Mucosa of rectum (tissue), 2 donors: Measurements from ENCODE around the gene KRT79.

ENCODE experiments used
- H3K27ac ChIP-seq, 2 donors: one replicate each; pipeline ENCODE4 v1.7.0; 2013; ENCODE audit warnings: inconsistent platforms in 2 of 2, low read depth in 2 of 2, low read length in 2 of 2
- H3K27me3 ChIP-seq, 2 donors: one replicate each; pipeline ENCODE4 v1.7.0; 2013; ENCODE audit warnings: low read length in 2 of 2; ENCODE audit not compliant: control insufficient read depth in 2 of 2, insufficient read depth in 2 of 2
- H3K36me3 ChIP-seq, 2 donors: one replicate each; pipeline ENCODE4 v1.7.0; 2013; ENCODE audit warnings: low read length in 2 of 2; ENCODE audit not compliant: control insufficient read depth in 2 of 2, insufficient read depth in 2 of 2
- H3K4me1 ChIP-seq, 2 donors: one replicate each; pipeline ENCODE4 v1.7.0; 2013; ENCODE audit warnings: low read length in 2 of 2, mild to moderate bottlenecking in 1 of 2; ENCODE audit not compliant: control insufficient read depth in 2 of 2, insufficient read depth in 2 of 2
- H3K4me3 ChIP-seq, 2 donors: one replicate each; pipeline ENCODE4 v1.7.0; 2013; ENCODE audit warnings: low read length in 2 of 2
- H3K9ac ChIP-seq, 2 donors: one replicate each; pipeline ENCODE4 v1.7.0; 2013; ENCODE audit warnings: low read length in 2 of 2, low read depth in 1 of 2, mild to moderate bottlenecking in 1 of 2
- H3K9me3 ChIP-seq, 2 donors: one replicate each; pipeline ENCODE4 v1.7.0; 2013; ENCODE audit warnings: low read length in 2 of 2; ENCODE audit not compliant: control insufficient read depth in 2 of 2
- donor health status: healthy.
- donor health status: Normal muscosa, but diverticular disease.

Gene KRT79

GRCh38 chr12:52805000-52805399 lies 29.1 kb downstream of the KRT79 start:
- no peaks in the 10 kb centered on the region for H3K36me3 ChIP-seq
- H3K9ac ChIP-seq, result no peak overlapping the region
- no peaks in the 10 kb centered on the region for H3K9me3 ChIP-seq
- H3K27ac ChIP-seq, result no peak overlapping the region
- peaks cover 0 to 6% of the 10 kb centered on the region in 2 donors for H3K4me1 ChIP-seq
- H3K4me3 ChIP-seq, result no peak overlapping the region
- no peaks in the 10 kb centered on the region for H3K27me3 ChIP-seq

GRCh38 chr12:52802442-52802841 lies 31.7 kb downstream of the KRT79 start:
- Histone ChIP-seq H3K27me3 (no peaks in the 10 kb centered on the region), H3K9me3 (no peaks in the 10 kb centered on the region), H3K36me3 (no peaks in the 10 kb centered on the region), H3K9ac (no peak overlapping the region), H3K27ac (no peak overlapping the region), H3K4me1 (peaks cover 0 to 8% of the 10 kb centered on the region in 2 donors), H3K4me3 (no peak overlapping the region)

- Histone ChIP-seq H3K9me3 (no peaks in the 10 kb centered on the region), H3K4me1 (peaks cover 0 to 8% of the 10 kb centered on the region in 2 donors), H3K4me3 (no peak overlapping the region), H3K27ac (no peak overlapping the region), H3K9ac (no peak overlapping the region), H3K27me3 (no peaks in the 10 kb centered on the region), H3K36me3 (no peaks in the 10 kb centered on the region)
These were observed 32.3 kb downstream of the KRT79 start for GRCh38 chr12:52801773-52802172.

GRCh38 chr12:52800259-52800917 lies 33.7 kb downstream of the KRT79 start:
- peaks cover 0 to 8% of the 10 kb centered on the region in 2 donors for H3K4me1 ChIP-seq
- H3K4me3 ChIP-seq, result no peak overlapping the region
- H3K27ac ChIP-seq, result no peak overlapping the region
- no peaks in the 10 kb centered on the region for H3K9me3 ChIP-seq
- no peaks in the 10 kb centered on the region for H3K27me3 ChIP-seq
- no peaks in the 10 kb centered on the region for H3K36me3 ChIP-seq
- H3K9ac ChIP-seq, result no peak overlapping the region

- no peaks in the 10 kb centered on the region for H3K9me3 ChIP-seq
- no peak overlapping the region for H3K9ac ChIP-seq
- H3K27ac ChIP-seq, result no peak overlapping the region
- peaks cover 0 to 2% of the 10 kb centered on the region in 2 donors for H3K27me3 ChIP-seq
- no peaks in the 10 kb centered on the region for H3K36me3 ChIP-seq
- peaks cover 0 to 8% of the 10 kb centered on the region in 2 donors for H3K4me1 ChIP-seq
- H3K4me3 ChIP-seq, result no peak overlapping the region
These were observed 34.5 kb downstream of the KRT79 start for GRCh38 chr12:52799505-52800211.

- no peak overlapping the region for H3K9ac ChIP-seq
- peaks cover 0 to 8% of the 10 kb centered on the region in 2 donors for H3K4me1 ChIP-seq
- H3K27ac ChIP-seq, result no peak overlapping the region
- no peaks in the 10 kb centered on the region for H3K9me3 ChIP-seq
- peaks cover 0 to 5% of the 10 kb centered on the region in 2 donors for H3K27me3 ChIP-seq
- no peaks in the 10 kb centered on the region for H3K36me3 ChIP-seq
- no peak overlapping the region for H3K4me3 ChIP-seq
These were observed 35.2 kb downstream of the KRT79 start for GRCh38 chr12:52798671-52799504.

- Histone ChIP-seq H3K9ac (no peak overlapping the region), H3K4me3 (no peak overlapping the region), H3K9me3 (no peaks in the 10 kb centered on the region), H3K36me3 (no peaks in the 10 kb centered on the region), H3K27me3 (peaks cover 0 to 6% of the 10 kb centered on the region in 2 donors), H3K27ac (no peak overlapping the region), H3K4me1 (peaks cover 0 to 8% of the 10 kb centered on the region in 2 donors)
These were observed 36.0 kb downstream of the KRT79 start for GRCh38 chr12:52798003-52798670.

GRCh38 chr12:52797529-52797894 lies 36.6 kb downstream of the KRT79 start:
- no peak overlapping the region for H3K4me3 ChIP-seq
- H3K27ac ChIP-seq, result no peak overlapping the region
- no peaks in the 10 kb centered on the region for H3K9me3 ChIP-seq
- H3K4me1 ChIP-seq, result peaks cover 0 to 8% of the 10 kb centered on the region in 2 donors
- peaks cover 0 to 6% of the 10 kb centered on the region in 2 donors for H3K27me3 ChIP-seq
- H3K36me3 ChIP-seq, result no peaks in the 10 kb centered on the region
- H3K9ac ChIP-seq, result no peak overlapping the region

GRCh38 chr12:52796839-52797528 lies 37.1 kb downstream of the KRT79 start:
- H3K9ac ChIP-seq, result no peak overlapping the region
- no peaks in the 10 kb centered on the region for H3K36me3 ChIP-seq
- peaks cover 0 to 6% of the 10 kb centered on the region in 2 donors for H3K27me3 ChIP-seq
- peaks cover 0 to 8% of the 10 kb centered on the region in 2 donors for H3K4me1 ChIP-seq
- H3K27ac ChIP-seq, result no peak overlapping the region
- H3K4me3 ChIP-seq, result no peak overlapping the region
- no peaks in the 10 kb centered on the region for H3K9me3 ChIP-seq
